Pancreas (tissue), 10 donors: Measurements from ENCODE around the gene CEP170B. TPM values are rescaled to one million over a fixed set of nuclear protein-coding genes. Genes with fewer than 3 reads are reported as not detected.

Experiments used
- ATAC-seq, 4 donors: fragments of 200-7000 bp; cut with Tn5 transposase; one replicate each; pipeline versions ENCODE4 v1.8.0 to v1.9.1; 2020; ENCODE audit warnings: mild to moderate bottlenecking in 4 of 4, moderate library complexity in 4 of 4
- DNase-seq, 6 donors: peaks; one replicate each; pipeline ENCODE4 v3.0.0-alpha.2; 2020
- FAIRE-seq: peaks from 2 replicates; lab custom pipeline; 2012; peaks lifted over from hg19 to GRCh38; lab: Jason Lieb, UNC
- H3K27ac ChIP-seq, 4 donors: fragments of 200-600 bp; sonication (generic); 1 replicate in 3 of 4; 2 replicates in 1 of 4; pipeline versions ENCODE4 v1.5.0 to v1.8.0; 2020
- H3K27me3 ChIP-seq, 4 donors: fragments of 200-600 bp; one replicate each; pipeline ENCODE4 v1.8.0; 2021
- H3K36me3 ChIP-seq, 3 donors: fragments of 200-600 bp; sonication (generic) in 1 of 3; one replicate each; pipeline versions ENCODE4 v1.5.0 to v1.8.0; 2020 to 2021
- H3K4me1 ChIP-seq, 3 donors: fragments of 200-600 bp; one replicate each; pipeline ENCODE4 v1.8.0; 2021
- H3K4me3 ChIP-seq, 4 donors: fragments of 200-600 bp; sonication (generic) in 2 of 4; one replicate each; pipeline versions ENCODE4 v1.5.0 to v1.8.0; 2020 to 2021
- H3K9me3 ChIP-seq, 4 donors: fragments of 200-600 bp; one replicate each; pipeline ENCODE4 v1.8.0; 2021
- WGBS, 2 donors: extraction: QIAGEN DNeasy Blood & Tissue Kit; methylation state at CpG; one replicate each; pipeline ENCODE4 v1.1.7; 2013; 5-methylcytosine and 5-hydroxymethylcytosine counted together
- intact Hi-C, 3 donors: fragments of 100-400 bp; cut with DNase I; formaldehyde crosslinking; loops; one replicate each; pipeline versions ENCODE4 v1.11.1 to v1.14.2; 2022
- polyA plus RNA-seq, 2 donors: library from polyadenylated mRNA; stranded (reverse); fragments of 200-250 nt; gene quantifications; one replicate each; pipeline ENCODE4 v1.2.3, GENCODE V29; 2013
- total RNA-seq, 6 donors: library from RNA; stranded (reverse); fragmentation: NEBNext Ultra II Directional in 4 of 6; extraction: Animal tissue kit (Norgen Biotek cat#: 25700) in 4 of 6; gene quantifications; one replicate each; pipeline versions ENCODE4 v1.2.1 to v1.2.4, GENCODE V29; 2021 to 2023
- TF ChIP-seq, protein P1 (sequence below), 4 donors: fragments of 200-600 bp; sonication (generic) in 3 of 4; IDR thresholded peaks; one replicate each; pipeline versions ENCODE4 v1.5.0 to v1.8.0; 2021; ENCODE audit warnings: antibody characterized with exemption in 4 of 4
- donor health status: healthy with polysubstance abuse.
- donor health status: DM: no; HTN: no; CAD: no; lungs with moderate emphysema.
- donor health status: DM: no; HTN: no; CAD: no.
- donor health status: control.
- donor health status: control.
- donor health status: Bipolar disorder and iron deficiency.
- donor health status: DM: yes; HTN: yes; CAD: no.
- donor health status: DM: no; HTN: no; CAD: no.
- donor health status: DM: no; HTN: no; CAD: no.
- donor health status: DM: yes; HTN: yes; CAD: no.

Gene CEP170B
- total and polyA plus RNA-seq, 8 donors: 17.7 to 43.8 (median 21.9) TPM

DNA sequence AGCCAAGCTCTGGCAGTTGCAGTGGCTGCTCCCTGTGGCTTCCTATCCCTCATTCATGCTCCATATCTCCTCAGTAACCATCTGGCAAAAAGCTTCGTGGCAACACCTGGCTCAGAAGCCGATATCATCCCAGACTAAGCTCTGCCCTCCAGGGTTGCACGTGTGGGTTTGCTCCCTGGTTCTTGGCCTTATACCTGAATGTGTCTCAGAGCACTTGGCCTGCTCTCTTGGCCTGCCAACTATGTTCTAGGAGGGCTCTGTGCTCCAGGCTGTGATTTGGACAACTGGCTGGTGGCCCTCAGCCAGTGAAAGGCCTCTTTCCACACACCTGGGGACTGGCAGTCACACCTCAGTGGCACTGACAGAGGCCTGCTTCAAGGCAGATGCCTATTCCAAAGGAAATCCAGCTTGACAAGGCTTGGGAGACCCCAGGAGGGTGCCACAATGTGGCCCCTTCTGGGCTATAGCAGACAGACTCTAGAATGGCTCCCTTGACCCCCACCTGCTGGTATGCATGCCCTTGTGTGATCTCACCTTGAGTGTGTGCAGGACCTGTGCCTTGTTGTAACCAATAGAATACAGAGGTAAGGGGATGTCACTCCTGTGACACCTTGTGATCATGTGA is 70.1 kb downstream of the CEP170B start:
- DNase-seq (peak in 5 of 6 donors; percentile 52 to 71 (median 63)), ATAC-seq (peak in 3 of 4 donors; percentile 3 to 45 (median 17)), FAIRE-seq (no peak)
- WGBS, 2 donors: 31 to 33% methylated on average over 3 of the region's 3 CpGs
- TF ChIP-seq, protein P1, sequence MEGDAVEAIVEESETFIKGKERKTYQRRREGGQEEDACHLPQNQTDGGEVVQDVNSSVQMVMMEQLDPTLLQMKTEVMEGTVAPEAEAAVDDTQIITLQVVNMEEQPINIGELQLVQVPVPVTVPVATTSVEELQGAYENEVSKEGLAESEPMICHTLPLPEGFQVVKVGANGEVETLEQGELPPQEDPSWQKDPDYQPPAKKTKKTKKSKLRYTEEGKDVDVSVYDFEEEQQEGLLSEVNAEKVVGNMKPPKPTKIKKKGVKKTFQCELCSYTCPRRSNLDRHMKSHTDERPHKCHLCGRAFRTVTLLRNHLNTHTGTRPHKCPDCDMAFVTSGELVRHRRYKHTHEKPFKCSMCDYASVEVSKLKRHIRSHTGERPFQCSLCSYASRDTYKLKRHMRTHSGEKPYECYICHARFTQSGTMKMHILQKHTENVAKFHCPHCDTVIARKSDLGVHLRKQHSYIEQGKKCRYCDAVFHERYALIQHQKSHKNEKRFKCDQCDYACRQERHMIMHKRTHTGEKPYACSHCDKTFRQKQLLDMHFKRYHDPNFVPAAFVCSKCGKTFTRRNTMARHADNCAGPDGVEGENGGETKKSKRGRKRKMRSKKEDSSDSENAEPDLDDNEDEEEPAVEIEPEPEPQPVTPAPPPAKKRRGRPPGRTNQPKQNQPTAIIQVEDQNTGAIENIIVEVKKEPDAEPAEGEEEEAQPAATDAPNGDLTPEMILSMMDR (IDR thresholded peaks at IDR 0.05): no peak
- no peaks in the 10 kb centered on the region for H3K36me3 ChIP-seq
- no peaks in the 10 kb centered on the region for H3K4me1 ChIP-seq
- intact Hi-C loops: no loop called here
- H3K9me3 ChIP-seq: no peaks in the 10 kb centered on the region
- H3K27me3 ChIP-seq: no peaks in the 10 kb centered on the region
- H3K4me3 ChIP-seq: no peak overlapping the region
- H3K27ac ChIP-seq: no peak overlapping the region

DNA sequence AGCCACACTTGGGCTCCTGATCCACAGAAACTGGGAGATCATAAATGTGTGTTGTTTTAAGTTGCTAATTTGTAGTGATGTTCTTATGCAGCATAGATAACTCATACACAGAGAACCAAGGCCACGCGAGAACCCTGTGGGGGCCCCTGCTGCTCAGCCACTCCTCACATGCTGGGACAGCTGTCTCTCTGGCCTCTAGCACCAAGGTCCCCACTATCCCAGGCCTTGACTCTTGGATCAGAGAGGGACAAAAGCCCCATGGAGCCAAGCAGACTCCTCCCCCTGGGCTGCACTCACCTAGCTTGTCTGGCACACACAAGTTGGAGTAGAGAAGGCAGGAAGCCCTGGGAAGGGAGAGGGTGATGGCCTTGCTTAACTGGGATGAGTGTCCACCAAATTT is 70.9 kb downstream of the CEP170B start:
- Histone ChIP-seq H3K9me3 (no peaks in the 10 kb centered on the region), H3K27me3 (no peaks in the 10 kb centered on the region), H3K36me3 (no peaks in the 10 kb centered on the region), H3K27ac (no peak overlapping the region), H3K4me3 (no peak overlapping the region), H3K4me1 (no peaks in the 10 kb centered on the region)
- ATAC-seq: no peak
- WGBS, 2 donors: 33 to 82% methylated on average over 2 of the region's 2 CpGs
- no peak for FAIRE-seq
- DNase-seq: peak in 2 of 6 donors; percentile 1 to 9
- intact Hi-C loops: no loop called here
- TF ChIP-seq, protein P1 (IDR thresholded peaks at IDR 0.05): no peak

DNA sequence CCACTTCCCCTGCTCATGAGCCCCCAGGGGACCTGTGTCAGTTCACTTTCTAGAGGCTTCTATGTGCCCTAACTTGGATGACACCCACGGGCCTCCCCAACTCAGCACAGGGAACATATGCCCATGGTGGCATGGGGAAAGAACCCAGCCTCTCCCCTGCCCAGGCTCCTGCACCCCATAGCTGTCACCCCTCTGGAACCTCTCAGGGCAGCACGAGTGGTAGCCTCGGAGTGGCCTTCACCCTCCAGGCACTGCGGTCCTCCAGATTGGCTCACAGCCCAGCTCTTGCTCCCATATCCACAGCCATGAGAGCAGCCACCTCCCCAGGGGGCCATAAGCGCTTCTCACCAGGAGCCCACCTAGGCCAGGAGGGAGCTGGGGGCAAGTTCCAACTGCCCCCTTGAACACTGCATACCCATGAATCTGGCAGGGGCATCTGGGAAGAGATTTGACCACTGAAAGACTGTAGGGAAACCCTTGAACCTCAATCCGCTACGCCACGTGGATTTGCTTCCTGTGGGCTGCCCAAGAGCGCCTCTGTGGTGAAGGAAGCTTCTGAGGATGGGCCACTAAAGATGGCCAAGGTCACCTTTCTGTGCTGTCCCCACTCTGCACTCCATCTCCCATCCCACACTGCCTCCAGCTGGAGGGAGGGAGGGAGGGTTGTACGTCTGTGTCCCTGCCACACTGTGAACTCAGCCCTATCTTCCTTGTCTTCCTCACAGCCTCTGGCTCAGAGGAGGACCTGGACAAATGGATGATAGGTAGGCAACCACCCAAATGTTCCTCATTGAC is 71.5 kb downstream of the CEP170B start:
- ATAC-seq: no peak
- WGBS, 2 donors: 60 to 62% methylated on average over 10 of the region's 10 CpGs
- FAIRE-seq: no peak
- TF ChIP-seq, protein P1 (IDR thresholded peaks at IDR 0.05): no peak
- Histone ChIP-seq H3K27me3 (no peaks in the 10 kb centered on the region), H3K4me3 (no peak overlapping the region), H3K9me3 (no peaks in the 10 kb centered on the region), H3K4me1 (no peaks in the 10 kb centered on the region), H3K27ac (no peak overlapping the region), H3K36me3 (no peaks in the 10 kb centered on the region)
- intact Hi-C loops: no loop called here
- peak in 2 of 6 donors; percentile 9 to 41 for DNase-seq

DNA sequence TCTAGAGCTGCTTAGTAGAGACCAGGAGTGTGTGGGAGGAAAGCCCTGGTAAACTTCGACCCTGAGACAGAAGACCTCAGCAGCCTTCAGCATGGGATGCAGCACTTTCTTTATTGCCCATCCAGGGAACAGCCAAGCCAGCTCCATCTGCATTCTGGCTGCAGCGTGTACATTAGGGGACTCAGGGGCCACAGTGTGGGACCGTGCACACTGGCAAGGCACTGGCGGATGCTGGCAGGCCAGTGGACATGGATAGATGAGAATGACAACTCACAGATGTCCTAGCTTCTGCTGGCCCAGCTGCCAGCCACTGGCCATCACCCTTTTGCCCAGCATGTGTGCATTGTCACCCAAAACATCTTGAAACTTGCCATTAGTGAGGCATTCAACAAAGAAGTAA is 72.1 kb downstream of the CEP170B start:
- DNase-seq (peak in 1 of 6 donors; percentile 6), FAIRE-seq (no peak), ATAC-seq (no peak)
- WGBS, 2 donors: 84 to 87% methylated on average over 4 of the region's 4 CpGs
- Histone ChIP-seq H3K36me3 (no peaks in the 10 kb centered on the region), H3K27me3 (no peaks in the 10 kb centered on the region), H3K4me3 (no peak overlapping the region), H3K9me3 (no peaks in the 10 kb centered on the region), H3K27ac (no peak overlapping the region), H3K4me1 (no peaks in the 10 kb centered on the region)
- intact Hi-C loops: no loop called here
- TF ChIP-seq, protein P1 (IDR thresholded peaks at IDR 0.05): no peak
